ENCODE measurements around the gene ARHGAP40.

DNA sequence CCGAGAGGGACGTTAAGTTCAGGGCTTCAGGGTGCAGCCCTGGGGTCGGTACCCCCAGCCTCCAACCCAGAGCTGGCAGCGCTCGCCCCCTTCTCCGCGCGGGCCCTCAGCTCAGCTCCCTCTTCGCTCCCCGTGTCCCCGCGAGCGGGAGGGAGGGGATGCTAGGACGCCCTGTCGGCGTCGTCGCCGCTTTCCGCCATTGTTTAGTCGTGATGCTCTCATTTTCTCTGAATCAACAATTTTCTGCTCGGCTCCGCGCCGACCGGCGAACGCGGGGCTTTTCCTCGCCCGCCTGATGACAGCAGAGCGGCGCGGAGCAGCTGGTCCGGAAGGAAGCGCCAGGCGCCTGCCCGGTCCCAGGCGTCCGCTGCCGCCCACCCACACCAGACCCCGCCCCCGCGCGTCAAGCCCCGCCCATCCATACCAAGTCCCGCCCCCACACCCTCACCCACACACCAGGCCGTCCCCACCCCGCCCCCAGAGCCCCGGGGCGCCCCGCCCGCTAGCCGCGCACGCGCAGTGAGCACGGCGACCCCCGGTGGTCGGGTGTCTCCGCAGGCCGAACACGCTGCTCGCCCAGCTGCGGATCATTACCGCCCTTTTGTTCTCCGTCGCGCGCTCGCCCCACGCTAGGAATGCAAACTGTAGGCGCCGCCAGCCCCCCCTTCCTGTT lies 72.6 kb downstream of the ARHGAP40 start:
- no peak for TF ChIP-seq ZFP3 (CRISPR knock-in tag; IDR thresholded peaks at IDR 0.05)
- TF ChIP-seq, protein P1, sequence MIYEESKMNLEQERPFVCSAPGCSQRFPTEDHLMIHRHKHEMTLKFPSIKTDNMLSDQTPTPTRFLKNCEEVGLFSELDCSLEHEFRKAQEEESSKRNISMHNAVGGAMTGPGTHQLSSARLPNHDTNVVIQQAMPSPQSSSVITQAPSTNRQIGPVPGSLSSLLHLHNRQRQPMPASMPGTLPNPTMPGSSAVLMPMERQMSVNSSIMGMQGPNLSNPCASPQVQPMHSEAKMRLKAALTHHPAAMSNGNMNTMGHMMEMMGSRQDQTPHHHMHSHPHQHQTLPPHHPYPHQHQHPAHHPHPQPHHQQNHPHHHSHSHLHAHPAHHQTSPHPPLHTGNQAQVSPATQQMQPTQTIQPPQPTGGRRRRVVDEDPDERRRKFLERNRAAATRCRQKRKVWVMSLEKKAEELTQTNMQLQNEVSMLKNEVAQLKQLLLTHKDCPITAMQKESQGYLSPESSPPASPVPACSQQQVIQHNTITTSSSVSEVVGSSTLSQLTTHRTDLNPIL (CRISPR knock-in tag; IDR thresholded peaks at IDR 0.05; ENCODE audit: low read depth): no peak
- TF ChIP-seq, protein P2, sequence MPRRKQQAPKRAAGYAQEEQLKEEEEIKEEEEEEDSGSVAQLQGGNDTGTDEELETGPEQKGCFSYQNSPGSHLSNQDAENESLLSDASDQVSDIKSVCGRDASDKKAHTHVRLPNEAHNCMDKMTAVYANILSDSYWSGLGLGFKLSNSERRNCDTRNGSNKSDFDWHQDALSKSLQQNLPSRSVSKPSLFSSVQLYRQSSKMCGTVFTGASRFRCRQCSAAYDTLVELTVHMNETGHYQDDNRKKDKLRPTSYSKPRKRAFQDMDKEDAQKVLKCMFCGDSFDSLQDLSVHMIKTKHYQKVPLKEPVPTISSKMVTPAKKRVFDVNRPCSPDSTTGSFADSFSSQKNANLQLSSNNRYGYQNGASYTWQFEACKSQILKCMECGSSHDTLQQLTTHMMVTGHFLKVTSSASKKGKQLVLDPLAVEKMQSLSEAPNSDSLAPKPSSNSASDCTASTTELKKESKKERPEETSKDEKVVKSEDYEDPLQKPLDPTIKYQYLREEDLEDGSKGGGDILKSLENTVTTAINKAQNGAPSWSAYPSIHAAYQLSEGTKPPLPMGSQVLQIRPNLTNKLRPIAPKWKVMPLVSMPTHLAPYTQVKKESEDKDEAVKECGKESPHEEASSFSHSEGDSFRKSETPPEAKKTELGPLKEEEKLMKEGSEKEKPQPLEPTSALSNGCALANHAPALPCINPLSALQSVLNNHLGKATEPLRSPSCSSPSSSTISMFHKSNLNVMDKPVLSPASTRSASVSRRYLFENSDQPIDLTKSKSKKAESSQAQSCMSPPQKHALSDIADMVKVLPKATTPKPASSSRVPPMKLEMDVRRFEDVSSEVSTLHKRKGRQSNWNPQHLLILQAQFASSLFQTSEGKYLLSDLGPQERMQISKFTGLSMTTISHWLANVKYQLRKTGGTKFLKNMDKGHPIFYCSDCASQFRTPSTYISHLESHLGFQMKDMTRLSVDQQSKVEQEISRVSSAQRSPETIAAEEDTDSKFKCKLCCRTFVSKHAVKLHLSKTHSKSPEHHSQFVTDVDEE (CRISPR knock-in tag; IDR thresholded peaks at IDR 0.05): no peak
- no peak for TF ChIP-seq GLIS3 (CRISPR knock-in tag; IDR thresholded peaks at IDR 0.05)
- TF ChIP-seq ZNF565 (CRISPR knock-in tag; conservative IDR thresholded peaks at IDR 0.05; ENCODE audit: low read depth): no peak
- TF ChIP-seq ARNTL (CRISPR knock-in tag; IDR thresholded peaks at IDR 0.05; ENCODE audit: borderline replicate concordance, low read depth): no peak
- no peak for TF ChIP-seq ZC3H10 (CRISPR knock-in tag; IDR thresholded peaks at IDR 0.05)
- no peak for TF ChIP-seq CSDC2 (CRISPR knock-in tag; IDR thresholded peaks at IDR 0.05)
- no peak for TF ChIP-seq RARB (CRISPR knock-in tag; IDR thresholded peaks at IDR 0.05)
- no peak for TF ChIP-seq OSR1 (CRISPR knock-in tag; IDR thresholded peaks at IDR 0.05)
